ENCODE data around the gene ETFA. TPM values are rescaled to one million over a fixed set of nuclear protein-coding genes. Genes with fewer than 3 reads are reported as not detected.

ETFA gene
- total and polyA plus RNA-seq, 9 of the 15 experiments (the other 6 are each of a cell fraction or from before 2014, with no cell fraction given), result 130 to 543 (median 232) TPM

GRCh38 chr15:76174654-76175053, 136.6 kb downstream of the ETFA start:
- Histone ChIP-seq H4K20me1 (replicated peaks; ENCODE audit: control insufficient read depth, insufficient read depth, low read length) (0 out of 2 replicates have a peak, but pooled peaks cover 3% of the 10 kb centered on the region), H3K9me1 (ENCODE audit: control insufficient read depth, insufficient read depth, low read length) (no peaks in the 10 kb centered on the region), H3K79me2 (ENCODE audit: control insufficient read depth, insufficient read depth, low read length) (no peaks in the 10 kb centered on the region), H3K4me3 (no peak overlapping the region), H3K27me3 (ENCODE audit: control insufficient read depth in 2 of 2, insufficient read depth in 2 of 2, low read length in 2 of 2) (peaks cover 47 to 81% of the 10 kb centered on the region in 2 experiments), H3K27ac (ENCODE audit: extremely low read depth, low read depth, low read length) (no peak overlapping the region), H3K4me2 (ENCODE audit: insufficient read depth, low read length) (no peak overlapping the region), H3K9me3 (replicated peaks; ENCODE audit: control insufficient read depth, insufficient read depth, low read depth, low read length) (no peaks in the 10 kb centered on the region), H3K36me3 (ENCODE audit: control insufficient read depth, insufficient read depth, low read length) (no peaks in the 10 kb centered on the region), H3K9ac (ENCODE audit: insufficient read depth in 1 of 2, low read depth in 2 of 2, low read length in 2 of 2) (no peak overlapping the region), H3K4me1 (replicated peaks in 1 of 2; ENCODE audit: control insufficient read depth in 2 of 2, insufficient read depth in 2 of 2, low read length in 2 of 2) (peaks cover 0 to 9% of the 10 kb centered on the region in 2 experiments; a peak in 2 of 5 replicates), H2AFZ (ENCODE audit: low read depth, low read length) (no peak overlapping the region)
- peak in 1 of 4 experiments; percentile 24 for DNase-seq (ENCODE audit: extremely low read depth in 1 of 4, low spot score in 3 of 4)
- TF ChIP-seq RBM25 (IDR thresholded peaks at IDR 0.05; ENCODE audit: low read depth, low read length, severe bottlenecking) (peak; percentile 28), ZNF146 (CRISPR knock-in tag; IDR thresholded peaks at IDR 0.05; ENCODE audit: unreplicated experiment) (peak; percentile 97), ZNF232 (CRISPR knock-in tag; IDR thresholded peaks at IDR 0.05) (no peak)
- no TSS peak for BruUV-seq (replicated peaks)
- no peak for FAIRE-seq
- ChIA-PET POLR2A (interaction anchor here (1.1 kb wide), 1 partner anchor 8 kb away, joined by 3 read pairs; no protein-coding TSS in a partner anchor), CTCF (ENCODE audit: low intra/inter-chr PET ratio) (no interaction called here)
- in situ Hi-C loops (cut with MboI), result no loop called here
- intact Hi-C loops (cut with micrococcal nuclease), result no loop called here
- ATAC-seq, result no peak
- WGBS (ENCODE audit: insufficient coverage, low coverage, missing lambda C conversion rate), result 9% methylated on average over 5 of the region's 5 CpGs

GRCh38 chr15:76173317-76173834, 137.9 kb downstream of the ETFA start:
- peaks cover 3 to 9% of the 10 kb centered on the region in 2 experiments; a peak in 3 of 5 replicates for H3K4me1 ChIP-seq (replicated peaks in 1 of 2; ENCODE audit: control insufficient read depth in 2 of 2, insufficient read depth in 2 of 2, low read length in 2 of 2)
- H4K20me1 ChIP-seq (replicated peaks; ENCODE audit: control insufficient read depth, insufficient read depth, low read length), result 0 out of 2 replicates have a peak, but pooled peaks cover 3% of the 10 kb centered on the region
- no peaks in the 10 kb centered on the region for H3K79me2 ChIP-seq (ENCODE audit: control insufficient read depth, insufficient read depth, low read length)
- H2AFZ ChIP-seq (ENCODE audit: low read depth, low read length), result no peak overlapping the region
- in situ Hi-C loops (cut with MboI), result no loop called here
- no peaks in the 10 kb centered on the region for H3K9me1 ChIP-seq (ENCODE audit: control insufficient read depth, insufficient read depth, low read length)
- no peak overlapping the region for H3K4me2 ChIP-seq (ENCODE audit: insufficient read depth, low read length)
- no peaks in the 10 kb centered on the region for H3K9me3 ChIP-seq (replicated peaks; ENCODE audit: control insufficient read depth, insufficient read depth, low read depth, low read length)
- peaks cover 38 to 81% of the 10 kb centered on the region in 2 experiments; a peak in 4 of 5 replicates for H3K27me3 ChIP-seq (ENCODE audit: control insufficient read depth in 2 of 2, insufficient read depth in 2 of 2, low read length in 2 of 2)
- H3K36me3 ChIP-seq (ENCODE audit: control insufficient read depth, insufficient read depth, low read length), result no peaks in the 10 kb centered on the region
- CTCF ChIA-PET (ENCODE audit: low intra/inter-chr PET ratio), result no interaction called here
- BruUV-seq (replicated peaks), result no TSS peak
- intact Hi-C loops (cut with micrococcal nuclease), result no loop called here
- FAIRE-seq (no peak), DNase-seq (ENCODE audit: extremely low read depth in 1 of 4, low spot score in 3 of 4) (no peak), ATAC-seq (no peak)
- 0% methylated on average over 8 of the region's 8 CpGs for WGBS (ENCODE audit: insufficient coverage, low coverage, missing lambda C conversion rate)
- POLR2A ChIA-PET, result interaction anchor here (0.6 to 1.2 kb wide), 2 partner anchors 9 to 245 kb away, joined by 3 read pairs; no protein-coding TSS in a partner anchor
- H3K9ac ChIP-seq (ENCODE audit: insufficient read depth in 1 of 2, low read depth in 2 of 2, low read length in 2 of 2), result no peak overlapping the region
- H3K4me3 ChIP-seq, result no peak overlapping the region
- no peak overlapping the region for H3K27ac ChIP-seq (ENCODE audit: extremely low read depth, low read depth, low read length)
- TF ChIP-seq ZNF76 (CRISPR knock-in tag; IDR thresholded peaks at IDR 0.05; ENCODE audit: borderline replicate concordance) (no peak), EGR1 (conservative IDR thresholded peaks at IDR 0.05) (no peak), GATAD2A (IDR thresholded peaks at IDR 0.05) (no peak), SMARCA5 (IDR thresholded peaks at IDR 0.05) (no peak), SREBF1 (IDR thresholded peaks at IDR 0.05; ENCODE audit: borderline replicate concordance, low read depth, low read length) (no peak), MITF (IDR thresholded peaks at IDR 0.05) (no peak)
